ENCODE results near the gene RAMACL. TPM values are rescaled to one million over a fixed set of nuclear protein-coding genes. Genes with fewer than 3 reads are reported as not detected.
"Not testable (repeated sequence)": the region's sequence is repeated elsewhere in the genome, so short reads cannot be mapped to it uniquely, and the experiment has no call there.

The RAMACL gene
- total RNA-seq, 4 donors from 2014 or later, result 0.93 to 2.1 (median 1.5) TPM

- intact Hi-C loops (cut with DNase I; ENCODE audit: low total_unique reads), result no loop called here
- no peak overlapping the region for H3K4me3 ChIP-seq (ENCODE audit: low read depth, poor library complexity, severe bottlenecking)
- TF ChIP-seq POLR2A (IDR thresholded peaks at IDR 0.05), result no peak
- TF ChIP-seq, protein P1, sequence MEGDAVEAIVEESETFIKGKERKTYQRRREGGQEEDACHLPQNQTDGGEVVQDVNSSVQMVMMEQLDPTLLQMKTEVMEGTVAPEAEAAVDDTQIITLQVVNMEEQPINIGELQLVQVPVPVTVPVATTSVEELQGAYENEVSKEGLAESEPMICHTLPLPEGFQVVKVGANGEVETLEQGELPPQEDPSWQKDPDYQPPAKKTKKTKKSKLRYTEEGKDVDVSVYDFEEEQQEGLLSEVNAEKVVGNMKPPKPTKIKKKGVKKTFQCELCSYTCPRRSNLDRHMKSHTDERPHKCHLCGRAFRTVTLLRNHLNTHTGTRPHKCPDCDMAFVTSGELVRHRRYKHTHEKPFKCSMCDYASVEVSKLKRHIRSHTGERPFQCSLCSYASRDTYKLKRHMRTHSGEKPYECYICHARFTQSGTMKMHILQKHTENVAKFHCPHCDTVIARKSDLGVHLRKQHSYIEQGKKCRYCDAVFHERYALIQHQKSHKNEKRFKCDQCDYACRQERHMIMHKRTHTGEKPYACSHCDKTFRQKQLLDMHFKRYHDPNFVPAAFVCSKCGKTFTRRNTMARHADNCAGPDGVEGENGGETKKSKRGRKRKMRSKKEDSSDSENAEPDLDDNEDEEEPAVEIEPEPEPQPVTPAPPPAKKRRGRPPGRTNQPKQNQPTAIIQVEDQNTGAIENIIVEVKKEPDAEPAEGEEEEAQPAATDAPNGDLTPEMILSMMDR (IDR thresholded peaks at IDR 0.05), result no peak
- WGBS, 2 donors, result 48 to 54% methylated on average over 4 of the region's 4 CpGs
- peak in 1 of 2 donors; percentile 61 for DNase-seq (ENCODE audit: low spot score in 2 of 2)
Observed at GRCh38 chr6:166542580-166542912, 43.9 kb downstream of the RAMACL start.

GRCh38 chr6:166541876-166542579, 44.5 kb downstream of the RAMACL start:
- H3K4me3 ChIP-seq (ENCODE audit: low read depth, poor library complexity, severe bottlenecking), result no peak overlapping the region
- intact Hi-C loops (cut with DNase I; ENCODE audit: low total_unique reads), result no loop called here
- 60 to 73% methylated on average over 12 of the region's 12 CpGs for WGBS, 2 donors
- no peak for TF ChIP-seq POLR2A (IDR thresholded peaks at IDR 0.05)
- TF ChIP-seq, protein P1 (IDR thresholded peaks at IDR 0.05), result no peak
- peak in 1 of 2 donors; percentile 72 for DNase-seq (ENCODE audit: low spot score in 2 of 2)

- H3K4me3 ChIP-seq (ENCODE audit: low read depth, poor library complexity, severe bottlenecking), result no peak overlapping the region
- TF ChIP-seq, protein P1 (IDR thresholded peaks at IDR 0.05), result no peak
- TF ChIP-seq POLR2A (IDR thresholded peaks at IDR 0.05), result no peak
- DNase-seq (ENCODE audit: low spot score in 2 of 2), result peak in 1 of 2 donors; percentile 65
- 63 to 75% methylated on average over 12 of the region's 12 CpGs for WGBS, 2 donors
- intact Hi-C loops (cut with DNase I; ENCODE audit: low total_unique reads), result no loop called here
Observed at GRCh38 chr6:166541366-166541765, 45.1 kb downstream of the RAMACL start.

DNA sequence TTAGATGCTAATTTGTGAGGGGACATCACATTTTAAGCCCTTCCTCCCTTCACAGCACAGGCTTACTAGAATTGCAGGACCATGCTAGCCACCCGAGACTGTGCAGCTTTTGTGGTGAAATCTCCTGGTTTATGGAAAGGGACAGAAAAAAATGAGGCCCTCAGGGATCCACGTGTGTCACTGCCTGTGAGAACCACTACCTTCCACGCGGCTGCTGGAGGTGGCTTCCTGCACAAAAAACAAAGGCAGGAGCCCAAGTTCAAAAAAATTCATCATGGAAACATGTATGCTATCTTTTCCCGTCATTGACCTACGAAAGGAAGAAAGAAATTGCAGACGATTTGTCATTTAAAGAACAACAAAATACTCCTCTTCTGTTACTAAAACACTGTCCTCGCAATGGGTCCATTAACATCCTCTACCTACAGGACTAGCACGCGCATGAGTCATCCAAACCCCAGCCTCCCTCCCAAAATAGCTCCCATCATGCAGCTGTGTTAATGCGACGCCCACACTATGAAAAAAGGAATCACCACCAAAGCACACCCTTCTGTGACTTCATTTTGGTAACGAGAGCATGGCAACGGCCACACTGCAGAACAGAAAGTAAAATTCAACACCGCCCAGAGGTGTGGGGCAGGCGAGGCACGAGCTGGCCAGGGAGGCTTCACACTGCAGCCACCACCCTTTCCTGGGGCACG, 45.7 kb downstream of the RAMACL start:
- TF ChIP-seq, protein P1 (IDR thresholded peaks at IDR 0.05), result no peak
- no peak for TF ChIP-seq POLR2A (IDR thresholded peaks at IDR 0.05)
- H3K4me3 ChIP-seq (ENCODE audit: low read depth, poor library complexity, severe bottlenecking), result no peak overlapping the region
- 50 to 61% methylated on average over 18 of the region's 18 CpGs for WGBS, 2 donors
- intact Hi-C loops (cut with DNase I; ENCODE audit: low total_unique reads), result no loop called here
- peak in 1 of 2 donors; percentile 81 for DNase-seq (ENCODE audit: low spot score in 2 of 2)

- intact Hi-C loops (cut with DNase I; ENCODE audit: low total_unique reads), result no loop called here
- TF ChIP-seq, protein P1 (IDR thresholded peaks at IDR 0.05), result no peak
- no peak for TF ChIP-seq POLR2A (IDR thresholded peaks at IDR 0.05)
- no peak overlapping the region for H3K4me3 ChIP-seq (ENCODE audit: low read depth, poor library complexity, severe bottlenecking)
- DNase-seq (ENCODE audit: low spot score in 2 of 2), result peak in 1 of 2 donors; percentile 14
- 87 to 91% methylated on average over 4 of the region's 4 CpGs for WGBS, 2 donors
Observed at GRCh38 chr6:166539543-166539942, 46.9 kb downstream of the RAMACL start.

DNA sequence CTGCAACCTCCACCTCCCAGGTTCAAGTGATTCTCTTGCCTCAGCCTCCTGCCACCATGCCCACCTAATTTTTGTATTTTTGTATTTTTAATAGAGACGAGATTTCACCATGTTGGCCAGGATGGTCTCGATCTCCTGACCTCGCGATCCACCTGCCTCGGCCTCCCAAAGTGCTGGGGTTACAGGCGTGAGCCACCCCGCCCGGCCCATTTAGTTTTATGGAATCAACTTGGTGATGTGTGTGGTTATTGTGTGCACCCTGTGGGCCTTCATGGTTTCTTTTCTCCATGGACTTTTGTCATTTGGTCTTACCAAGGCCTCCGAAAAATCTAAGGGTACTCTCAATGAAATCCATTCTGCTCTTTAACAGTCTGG, 47.5 kb downstream of the RAMACL start:
- intact Hi-C loops (cut with DNase I; ENCODE audit: low total_unique reads); H3K4me3 ChIP-seq (ENCODE audit: low read depth, poor library complexity, severe bottlenecking): not testable (repeated sequence)
- DNase-seq (ENCODE audit: low spot score in 2 of 2), result peak in 1 of 2 donors; percentile 40
- WGBS, 2 donors, result 97 to 98% methylated on average over 9 of the region's 9 CpGs
